ENCODE data around the gene CCDC106. TPM values are rescaled to one million over a fixed set of nuclear protein-coding genes. Genes with fewer than 3 reads are reported as not detected.

The CCDC106 gene
- total RNA-seq, 1 experiment from 2014 or later, result 36.0 TPM

DNA sequence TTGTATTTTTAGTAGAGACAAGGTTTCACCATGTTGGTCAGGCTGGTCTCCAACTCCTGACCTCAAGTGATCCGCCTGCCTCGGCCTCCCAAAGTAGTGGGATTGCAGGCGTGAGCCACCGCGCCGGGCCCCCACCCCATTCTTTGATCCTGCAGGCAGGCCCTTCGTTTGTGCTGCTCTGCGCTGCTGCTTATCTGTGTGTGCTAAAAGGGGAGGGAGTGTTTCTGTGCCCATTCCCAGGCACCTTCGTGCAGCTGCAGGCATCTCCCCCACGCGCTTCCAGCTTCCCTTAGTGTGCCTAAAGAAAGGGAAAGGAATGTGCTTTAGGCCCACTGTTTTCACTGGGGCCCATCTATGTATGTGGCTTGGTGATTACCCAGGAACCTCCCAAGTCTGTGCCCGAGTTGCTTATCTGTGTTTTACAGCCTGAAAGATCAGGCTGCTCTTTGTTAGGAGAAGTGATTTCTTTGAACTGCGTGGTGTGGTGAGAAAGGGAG lies 54.2 kb downstream of the CCDC106 start:
- TF ChIP-seq CTCF (conservative IDR thresholded peaks at IDR 0.05; ENCODE audit: low read depth, low read length), result no peak
- no peak for TF ChIP-seq EZH2phosphoT487 (IDR thresholded peaks at IDR 0.05; ENCODE audit: borderline replicate concordance, low read length)
- TF ChIP-seq EZH2 (IDR thresholded peaks at IDR 0.05; ENCODE audit: low read length, unreplicated experiment), result no peak
- H3K27ac ChIP-seq (ENCODE audit: low read length), result no peak overlapping the region
- ChIA-PET POLR2A (ENCODE audit: unreplicated experiment) (no interaction called here), CTCF (no interaction called here)
- no peak overlapping the region for H3K9ac ChIP-seq (ENCODE audit: low read length)
- H3K4me2 ChIP-seq (ENCODE audit: low read length), result no peak overlapping the region
- H2AFZ ChIP-seq (ENCODE audit: low read length), result no peak overlapping the region
- no peaks in the 10 kb centered on the region for H3K27me3 ChIP-seq (ENCODE audit: low read length)
- no peaks in the 10 kb centered on the region for H3K9me3 ChIP-seq (ENCODE audit: low read length)
- no peak overlapping the region for H3K4me3 ChIP-seq (ENCODE audit: low read length)
- no peaks in the 10 kb centered on the region for H4K20me1 ChIP-seq (ENCODE audit: low read length)
- H3K4me1 ChIP-seq (ENCODE audit: insufficient read depth, low read length), result no peaks in the 10 kb centered on the region
- DNase-seq (no peak), ATAC-seq (no peak)
- BruUV-seq (replicated peaks), result no TSS peak
- no peaks in the 10 kb centered on the region for H3K9me2 ChIP-seq (replicated peaks; ENCODE audit: low read length)
- no peaks in the 10 kb centered on the region for H3F3A ChIP-seq (ENCODE audit: low read length, unreplicated experiment)
- H3K36me3 ChIP-seq (ENCODE audit: low read depth, low read length), result peaks cover 22% of the 10 kb centered on the region
- intact Hi-C loops (cut with micrococcal nuclease), result no loop called here
- H3K79me2 ChIP-seq (ENCODE audit: low read length), result no peaks in the 10 kb centered on the region

Other genes starting within 250 kb of the CCDC106 start
- gene UBE2S, start 240.4 kb upstream of the CCDC106 start, total RNA-seq (2014; rRNA removed), result 2,068 and 2,245 TPM in 2 replicates
- not detected in 2 replicates for gene SHISA7, start 204.9 kb upstream of the CCDC106 start, total RNA-seq (2014; rRNA removed)
- gene ISOC2, start 186.6 kb upstream of the CCDC106 start, total RNA-seq (2014; rRNA removed), result 251 and 270 TPM in 2 replicates
- gene C19orf85, start 183.5 kb upstream of the CCDC106 start, total RNA-seq (2014; rRNA removed), result not detected in 2 replicates
- gene ZNF628, start 171.6 kb upstream of the CCDC106 start, total RNA-seq (2014; rRNA removed), result 11.8 and 24.2 TPM in 2 replicates
- 17.5 and 21.0 TPM in 2 replicates for gene NAT14, start 163.0 kb upstream of the CCDC106 start, total RNA-seq (2014; rRNA removed)
- gene SSC5D, start 159.8 kb upstream of the CCDC106 start, total RNA-seq (2014; rRNA removed), result 0.17 TPM in 1 of 2 replicates, not detected in the other
- gene SBK2, start 111.1 kb upstream of the CCDC106 start, total RNA-seq (2014; rRNA removed), result not detected in 2 replicates
- gene SBK3, start 102.7 kb upstream of the CCDC106 start, total RNA-seq (2014; rRNA removed), result 0.46 TPM in 1 of 2 replicates, not detected in the other
- gene ZNF579, start 67.4 kb upstream of the CCDC106 start, total RNA-seq (2014; rRNA removed), result 13.5 and 26.1 TPM in 2 replicates
- 11.6 and 11.7 TPM in 2 replicates for gene FIZ1, start 48.7 kb upstream of the CCDC106 start, total RNA-seq (2014; rRNA removed)
- gene ZNF524, start 47.9 kb upstream of the CCDC106 start, total RNA-seq (2014; rRNA removed), result 27.7 and 33.1 TPM in 2 replicates
- gene ZNF865, start 42.6 kb upstream of the CCDC106 start, total RNA-seq (2014; rRNA removed), result 5.5 and 8.2 TPM in 2 replicates
- gene ZNF784, start 23.6 kb upstream of the CCDC106 start, total RNA-seq (2014; rRNA removed), result 9.0 and 18.0 TPM in 2 replicates
- 15.2 and 23.9 TPM in 2 replicates for gene ZNF580, start 7.2 kb upstream of the CCDC106 start, total RNA-seq (2014; rRNA removed)
- gene ZNF581, start 4.6 kb upstream of the CCDC106 start, total RNA-seq (2014; rRNA removed), result 25.6 and 37.5 TPM in 2 replicates
- gene U2AF2, start 6.8 kb downstream of the CCDC106 start, total RNA-seq (2014; rRNA removed), result 343 and 360 TPM in 2 replicates
- gene EPN1, start 27.0 kb downstream of the CCDC106 start, total RNA-seq (2014; rRNA removed), result 203 and 240 TPM in 2 replicates
- gene NLRP9, start 90.2 kb downstream of the CCDC106 start, total RNA-seq (2014; rRNA removed), result not detected in 2 replicates
- gene RFPL4A, start 110.9 kb downstream of the CCDC106 start, total RNA-seq (2014; rRNA removed), result not detected in 2 replicates
- gene RFPL4AL1, start 120.9 kb downstream of the CCDC106 start, total RNA-seq (2014; rRNA removed), result not detected in 2 replicates
- gene NLRP11, start 183.8 kb downstream of the CCDC106 start, total RNA-seq (2014; rRNA removed), result 0.15 and 0.23 TPM in 2 replicates
- gene NLRP4, start 188.3 kb downstream of the CCDC106 start, total RNA-seq (2014; rRNA removed), result not detected in 2 replicates